HL-60 (cell line): Measurements from ENCODE around the gene AFAP1L1.

Source experiments
- DNase-seq, 2 experiments: peaks; one replicate each; pipeline ENCODE4 v3.0.0-alpha.2; 2010 to 2020; ENCODE audit warnings: low read depth in 1 of 2, low spot score in 1 of 2
- H3K27ac ChIP-seq: fragments of 250-450 bp; sonication (Bioruptor Pico); replicated peaks from 2 replicates; pipeline ENCODE4 v1.5.1; 2020; ENCODE audit warnings: mild to moderate bottlenecking, moderate library complexity
- H3K27me3 ChIP-seq: fragments of 250-450 bp; sonication (Bioruptor Pico); 2 replicates; pipeline ENCODE4 v1.5.1; 2021; ENCODE audit warnings: mild to moderate bottlenecking, moderate library complexity; ENCODE audit not compliant: insufficient read depth, poor library complexity, severe bottlenecking
- H3K4me3 ChIP-seq: replicated peaks from 2 replicates; pipeline ENCODE4 v1.5.1; 2011; ENCODE audit warnings: mild to moderate bottlenecking, control low read depth, low read length; ENCODE audit not compliant: insufficient read depth
- CTCF ChIP-seq: IDR thresholded peaks from one replicate; pipeline ENCODE4 v1.5.1; 2011; ENCODE audit warnings: low read length, control low read depth, inconsistent platforms; ENCODE audit not compliant: insufficient read depth
- GABPA ChIP-seq: IDR thresholded peaks from 2 replicates; pipeline ENCODE4 v1.6.1; 2012; ENCODE audit warnings: low read depth
- POLR2AphosphoS5 ChIP-seq: IDR thresholded peaks from 2 replicates; pipeline ENCODE4 v1.6.1; 2012; ENCODE audit warnings: low read depth
- REST ChIP-seq: IDR thresholded peaks from 2 replicates; pipeline ENCODE4 v1.6.1; 2012; ENCODE audit warnings: low read depth; ENCODE audit not compliant: insufficient replicate concordance
- SPI1 ChIP-seq: IDR thresholded peaks from 2 replicates; pipeline ENCODE4 v1.6.1; 2012; ENCODE audit warnings: low read depth, mild to moderate bottlenecking, borderline replicate concordance

Gene AFAP1L1

GRCh38 chr5:149333711-149334443 is 62.2 kb downstream of the AFAP1L1 start:
- TF ChIP-seq REST: no peak
- Histone ChIP-seq H3K27ac (no peak overlapping the region), H3K4me3 (no peak overlapping the region), H3K27me3 (no peaks in the 10 kb centered on the region)
- DNase-seq: no peak

GRCh38 chr5:149337736-149338135 is 66.1 kb downstream of the AFAP1L1 start:
- Histone ChIP-seq H3K27ac (no peak overlapping the region), H3K27me3 (no peaks in the 10 kb centered on the region), H3K4me3 (no peak overlapping the region)
- no peak for TF ChIP-seq GABPA
- no peak for TF ChIP-seq REST
- TF ChIP-seq POLR2AphosphoS5: no peak
- TF ChIP-seq CTCF: no peak
- no peak for TF ChIP-seq SPI1
- no peak for DNase-seq

GRCh38 chr5:149338364-149338763 is 66.7 kb downstream of the AFAP1L1 start:
- DNase-seq: no peak

More at GRCh38 chr5:149338364-149338763, 66.7 kb downstream of the AFAP1L1 start:
- TF ChIP-seq CTCF: no peak
- no peak for TF ChIP-seq SPI1
- TF ChIP-seq POLR2AphosphoS5: no peak
- no peak for TF ChIP-seq REST
- TF ChIP-seq GABPA: no peak
- Histone ChIP-seq H3K4me3 (no peak overlapping the region), H3K27me3 (no peaks in the 10 kb centered on the region), H3K27ac (no peak overlapping the region)
